DMS53 treated with DMSO at 0.1 percent for 48 hours (cell line): Measurements from ENCODE around the gene AMHR2.

ENCODE experiments used
- DNase-seq: peaks from one replicate; lab custom pipeline; 2025; ENCODE audit not compliant: unreplicated experiment; lab: John Stamatoyannopoulos, UW

The AMHR2 gene

GRCh38 chr12:53452159-53453077 is 28.8 kb downstream of the AMHR2 start:
- DNase-seq, result peak; percentile 27

- no peak for DNase-seq
Observed at GRCh38 chr12:53453953-53454640, 30.4 kb downstream of the AMHR2 start.

- no peak for DNase-seq
Observed at GRCh38 chr12:53454707-53455106, 31.1 kb downstream of the AMHR2 start.

GRCh38 chr12:53456654-53457366 is 33.2 kb downstream of the AMHR2 start:
- no peak for DNase-seq

- DNase-seq, result no peak
Observed at GRCh38 chr12:53459097-53459496, 35.4 kb downstream of the AMHR2 start.

GRCh38 chr12:53461059-53461458 is 37.4 kb downstream of the AMHR2 start:
- DNase-seq, result no peak

- no peak for DNase-seq
Observed at GRCh38 chr12:53461591-53461990, 37.9 kb downstream of the AMHR2 start.

GRCh38 chr12:53462935-53463334 is 39.3 kb downstream of the AMHR2 start:
- no peak for DNase-seq

- DNase-seq, result no peak
Observed at GRCh38 chr12:53463802-53464560, 40.3 kb downstream of the AMHR2 start.

- no peak for DNase-seq
Observed at GRCh38 chr12:53464685-53465418, 41.2 kb downstream of the AMHR2 start.

GRCh38 chr12:53465679-53466078 is 42.0 kb downstream of the AMHR2 start:
- DNase-seq, result no peak

- no peak for DNase-seq
Observed at GRCh38 chr12:53466640-53467039, 43.0 kb downstream of the AMHR2 start.

GRCh38 chr12:53467082-53467481 is 43.4 kb downstream of the AMHR2 start:
- DNase-seq, result no peak

- no peak for DNase-seq
Observed at GRCh38 chr12:53467880-53468279, 44.2 kb downstream of the AMHR2 start.

- no peak for DNase-seq
Observed at GRCh38 chr12:53468282-53468681, 44.6 kb downstream of the AMHR2 start.

GRCh38 chr12:53472056-53472582 is 48.5 kb downstream of the AMHR2 start:
- no peak for DNase-seq

GRCh38 chr12:53474077-53474476 is 50.4 kb downstream of the AMHR2 start:
- no peak for DNase-seq

- no peak for DNase-seq
Observed at GRCh38 chr12:53474819-53475218, 51.2 kb downstream of the AMHR2 start.

- DNase-seq, result no peak
Observed at GRCh38 chr12:53476769-53477209, 53.1 kb downstream of the AMHR2 start.

- no peak for DNase-seq
Observed at GRCh38 chr12:53478865-53479264, 55.2 kb downstream of the AMHR2 start.
